HG03432 (cell line): ENCODE results near the gene SEMA7A.

Source experiments
- ATAC-seq: cut with Tn5 transposase; IDR thresholded peaks from one replicate; pipeline ENCODE4 v1.9.1; 2021; ENCODE audit warnings: mild to moderate bottlenecking, moderate library complexity; ENCODE audit not compliant: unreplicated experiment

SEMA7A gene

DNA sequence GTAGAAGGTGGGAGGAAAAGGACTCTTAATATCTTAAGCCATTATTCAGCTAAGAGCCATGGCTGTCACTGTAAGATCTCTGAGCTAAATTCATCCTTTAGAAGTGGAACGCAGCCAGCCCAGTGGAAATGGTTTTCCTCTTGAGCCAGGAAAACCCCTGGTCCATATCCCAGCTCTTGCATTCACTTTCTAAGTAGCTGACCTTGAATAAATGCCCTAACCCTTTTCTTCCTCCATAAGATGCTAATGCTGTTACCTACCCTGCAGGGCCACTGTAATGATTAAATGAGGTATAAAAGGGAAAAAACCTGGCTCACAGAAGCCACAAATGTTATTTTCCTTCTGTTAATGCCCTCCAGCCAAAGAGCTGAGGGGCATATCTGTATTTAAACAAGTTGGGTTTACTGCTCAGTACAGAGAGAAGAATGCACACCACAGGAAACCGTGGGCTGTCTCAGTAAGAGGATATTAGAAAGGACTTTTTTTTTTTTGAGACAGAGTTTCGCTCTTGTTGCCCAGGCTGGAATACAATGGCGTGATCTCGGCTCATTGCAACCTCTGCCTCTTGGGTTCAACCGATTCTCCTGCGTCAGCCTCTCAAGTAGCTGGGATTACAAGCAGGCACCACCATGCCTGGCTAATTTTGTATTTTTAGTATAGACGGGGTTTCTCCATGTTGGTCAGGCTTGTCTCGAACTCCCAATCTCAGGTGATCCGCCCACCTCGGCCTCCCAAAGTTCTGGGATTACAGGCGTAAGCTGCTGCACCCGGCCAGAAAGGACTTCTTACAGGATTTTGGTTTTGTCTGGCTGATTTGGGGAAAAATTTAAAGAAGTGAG, 20.4 kb upstream of the SEMA7A start:
- ATAC-seq: no peak

DNA sequence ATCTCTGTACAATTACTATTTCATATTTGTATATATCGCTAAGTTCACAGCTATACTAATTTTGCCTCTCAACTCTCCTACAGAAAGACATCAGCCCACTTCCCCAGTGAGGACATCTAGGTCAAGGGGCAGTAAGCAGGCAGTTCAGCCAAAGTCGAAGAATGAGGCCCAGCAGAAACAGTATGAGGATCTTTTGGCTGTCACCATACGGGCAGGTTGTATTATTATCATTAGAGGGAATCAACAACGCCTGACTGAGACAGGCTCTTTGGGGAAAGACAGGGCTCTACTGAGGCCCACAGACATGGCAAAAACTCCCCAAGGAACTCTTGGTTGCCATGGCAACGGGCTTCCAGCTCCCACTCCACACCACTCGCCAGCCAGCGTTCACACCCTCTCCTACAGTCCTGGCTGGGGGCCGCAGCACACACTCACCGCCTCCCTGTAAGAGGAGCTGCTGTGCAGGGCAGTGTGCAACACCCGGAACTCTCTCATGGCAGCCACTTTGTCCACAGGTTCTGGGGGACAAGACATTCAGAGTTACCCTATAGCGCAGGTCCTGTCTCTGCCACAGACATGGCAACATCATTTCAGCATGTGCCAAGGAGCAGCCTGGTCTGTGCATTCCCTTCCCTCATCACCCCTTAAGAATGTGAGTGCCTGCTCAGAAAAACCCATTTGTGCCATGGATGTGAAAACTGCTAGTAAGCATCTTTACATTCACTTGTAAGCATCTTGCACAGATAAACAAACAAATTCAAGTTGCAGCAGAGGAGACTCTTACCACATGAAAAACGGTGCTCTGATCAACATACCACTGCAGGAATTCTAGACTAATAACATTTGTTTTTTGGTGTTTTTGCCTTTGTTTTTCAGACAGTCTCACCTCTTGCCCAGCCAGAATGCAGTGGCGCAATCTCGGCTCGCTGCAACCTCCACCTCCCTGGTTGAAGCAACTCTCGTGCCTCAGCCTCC, 18.4 kb upstream of the SEMA7A start:
- no peak for ATAC-seq

DNA sequence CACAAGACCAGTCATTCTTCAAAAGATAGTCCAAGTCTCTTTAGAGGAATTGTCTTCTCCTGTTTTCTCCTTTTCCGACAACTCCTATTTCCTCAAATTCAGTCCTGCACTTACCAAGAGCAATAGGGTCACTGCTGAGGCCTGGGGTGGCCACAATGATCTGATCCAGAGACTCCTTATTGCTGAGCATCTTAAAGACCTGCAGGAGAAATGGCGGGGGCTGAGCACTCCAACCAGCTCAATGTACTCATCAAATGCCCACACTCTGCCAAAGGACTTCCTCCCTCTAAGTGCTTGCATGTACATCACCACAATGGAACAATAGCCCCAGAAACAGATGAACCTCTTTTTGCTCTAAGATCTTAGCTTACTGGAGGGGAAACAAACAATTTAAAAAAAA, 17.6 kb upstream of the SEMA7A start:
- ATAC-seq: no peak

DNA sequence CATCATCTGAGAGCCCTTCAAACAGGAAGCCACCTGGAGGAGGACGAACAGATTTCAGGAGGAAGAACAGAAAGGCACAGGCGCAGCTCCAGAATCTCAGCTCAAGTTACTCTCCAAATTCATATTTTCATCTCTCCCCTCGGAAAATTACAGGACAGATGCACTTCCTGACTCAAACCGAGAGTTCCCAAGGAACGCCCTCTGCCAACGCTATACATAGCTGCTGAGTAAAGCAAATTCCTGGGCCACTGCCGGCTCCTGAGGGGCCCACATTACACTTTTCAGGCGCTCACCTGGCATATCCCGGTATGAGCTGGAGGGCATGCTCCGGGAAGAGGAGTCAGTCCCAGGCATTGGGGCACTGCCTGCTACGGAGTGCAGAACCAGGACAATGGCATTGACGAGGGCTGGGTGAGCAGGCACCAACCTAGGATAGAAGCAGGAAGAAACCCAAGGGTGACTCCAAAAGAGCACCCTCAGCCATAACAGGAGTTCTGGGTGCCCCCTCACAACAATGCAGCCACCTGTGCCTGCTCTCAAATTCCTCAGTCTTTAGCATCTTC, 16.0 kb upstream of the SEMA7A start:
- ATAC-seq: no peak

DNA sequence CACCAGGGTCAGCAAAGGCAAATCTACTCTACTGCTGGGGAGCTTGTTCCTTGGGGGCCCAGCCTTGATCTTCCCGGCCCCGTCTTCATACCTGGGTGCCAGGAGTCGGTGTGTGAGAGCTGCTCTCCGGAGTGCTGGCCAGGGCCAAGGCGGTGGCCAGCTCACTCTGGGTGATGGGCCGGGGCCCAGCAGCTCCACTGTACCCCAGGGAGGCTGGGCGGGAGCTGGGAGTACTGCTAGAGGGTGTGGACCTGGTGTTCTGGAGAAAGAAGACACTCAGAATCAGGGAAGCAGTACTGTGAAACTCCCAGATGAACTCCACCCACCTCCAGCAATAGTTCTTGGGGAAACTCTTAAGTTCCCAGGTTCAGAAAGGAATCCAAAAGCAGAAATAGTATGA, 15.3 kb upstream of the SEMA7A start:
- ATAC-seq: no peak

DNA sequence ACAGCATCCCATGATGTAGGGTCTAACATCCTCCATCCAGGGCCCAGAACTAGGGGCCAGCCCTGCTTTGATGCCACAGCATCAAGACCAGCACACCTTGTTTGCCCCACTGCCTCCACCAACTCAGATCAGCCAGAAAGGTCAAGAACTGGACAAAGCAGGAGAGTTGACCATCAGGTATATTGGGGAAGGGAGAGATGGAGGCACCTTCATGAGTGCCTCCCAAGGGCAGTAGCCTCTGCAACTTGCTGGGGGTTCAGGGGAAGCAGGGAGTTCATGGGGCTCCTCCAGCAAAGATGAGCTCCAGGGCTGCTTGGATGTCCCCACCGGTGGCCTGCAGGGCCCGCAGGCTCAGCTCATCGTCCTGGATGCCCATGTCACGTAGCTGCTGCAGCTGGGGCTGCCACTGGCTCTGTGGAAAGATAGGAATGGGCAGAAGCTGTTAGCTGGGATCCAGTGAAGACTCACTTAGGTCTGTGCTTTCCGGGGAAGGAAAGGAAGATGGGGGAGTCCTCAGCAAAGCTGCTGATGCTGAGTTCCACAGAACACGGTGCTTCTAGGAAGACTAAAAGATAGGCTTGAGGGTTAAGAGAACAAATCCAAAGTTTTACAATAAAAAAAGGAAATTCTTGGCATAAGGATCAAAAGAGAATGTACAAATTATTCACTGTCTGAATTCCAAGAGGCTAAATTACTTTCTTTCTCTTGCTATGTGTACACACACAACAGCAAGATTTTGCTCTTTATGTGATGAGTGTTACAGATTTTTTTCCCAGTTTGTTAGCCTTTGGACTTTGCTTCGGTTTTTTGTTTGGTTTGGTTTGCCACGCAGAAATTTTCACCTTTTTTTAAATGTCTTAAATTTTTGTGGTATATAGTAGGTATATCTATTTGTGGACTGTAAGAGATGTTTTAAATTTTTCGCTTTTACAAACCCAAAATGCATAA, 12.3 kb upstream of the SEMA7A start:
- ATAC-seq: no peak

DNA sequence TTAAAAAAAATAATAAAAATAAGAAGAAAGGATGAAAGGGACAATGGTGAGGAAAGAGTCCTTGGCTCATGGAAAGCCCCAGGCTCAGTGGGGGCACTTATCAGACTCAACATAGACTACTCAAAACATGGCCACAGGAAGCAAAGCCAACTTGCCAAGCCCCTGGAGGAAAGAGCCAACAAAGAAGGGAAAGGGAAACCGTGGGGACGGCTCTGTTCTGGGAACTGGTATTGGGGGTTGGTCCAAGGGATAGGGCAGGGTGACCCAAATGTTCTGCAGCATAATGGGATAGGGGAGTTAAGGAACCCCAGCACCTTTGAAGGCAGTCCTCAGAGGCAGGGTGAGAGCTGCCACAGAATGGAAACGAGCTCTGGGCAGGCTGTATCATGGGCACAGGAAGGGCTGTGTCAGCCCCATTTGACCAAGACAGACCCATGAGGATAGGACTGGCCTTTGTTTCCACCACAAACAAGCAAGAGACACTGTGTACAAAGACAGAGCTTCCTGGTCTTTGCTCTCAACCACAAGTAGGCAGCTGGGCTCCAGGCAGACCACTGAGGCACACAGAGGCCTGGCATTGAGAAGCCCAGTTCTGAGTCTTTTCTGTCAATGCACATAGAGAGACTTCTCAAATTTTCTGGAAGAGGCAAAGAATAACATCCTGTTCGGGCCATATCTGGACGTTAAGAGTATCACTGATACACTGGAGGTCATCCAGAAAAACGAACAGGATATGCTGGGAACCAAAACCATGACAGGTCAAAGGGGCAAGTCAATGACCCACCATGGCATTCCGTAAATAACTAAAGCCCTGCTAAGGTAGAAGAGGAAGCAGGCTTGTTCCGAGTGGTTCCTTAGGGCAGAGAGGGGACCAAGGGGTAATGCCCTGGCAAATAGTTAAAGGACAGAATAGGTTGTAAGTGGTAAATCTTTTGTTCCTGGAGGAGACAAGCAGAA, 10.6 kb upstream of the SEMA7A start:
- no peak for ATAC-seq

DNA sequence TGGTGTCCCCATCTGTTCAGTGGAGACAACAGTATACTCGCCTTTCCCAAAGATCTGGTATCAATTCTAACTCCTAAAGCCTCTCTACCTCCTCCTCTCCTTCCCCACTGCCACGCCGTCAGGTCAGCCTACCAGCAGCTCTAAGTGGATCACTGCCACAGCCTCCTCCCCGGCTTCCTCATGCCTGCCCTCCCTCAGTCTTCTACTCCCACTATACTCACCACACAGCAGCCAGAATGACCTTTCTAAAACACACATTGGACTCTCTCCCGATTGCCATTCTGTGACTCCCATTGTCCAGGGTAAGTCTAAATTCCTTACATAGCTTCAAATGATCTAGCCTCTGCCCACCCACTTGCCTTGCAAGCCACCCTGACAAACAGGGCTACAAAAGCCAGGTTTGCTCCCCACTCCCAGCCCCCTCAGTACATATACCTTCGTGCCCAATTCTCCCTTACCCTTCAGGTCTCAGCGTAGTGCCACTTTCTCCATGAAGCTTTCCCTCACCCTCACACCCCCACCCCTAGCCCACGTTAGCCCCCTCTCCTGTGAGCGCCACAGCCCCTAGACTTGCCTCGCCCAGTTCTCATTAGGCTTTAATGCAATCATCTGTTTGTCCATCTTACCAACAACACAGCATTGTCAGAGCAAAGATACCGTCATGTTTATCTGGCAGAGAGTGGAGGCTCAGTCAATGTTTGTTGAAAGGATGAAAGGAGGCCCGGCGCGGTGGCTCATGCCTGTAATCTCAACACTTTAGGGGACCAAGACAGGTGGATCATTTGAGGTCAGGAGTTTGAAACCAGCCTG, 9.5 kb upstream of the SEMA7A start:
- ATAC-seq: no peak

DNA sequence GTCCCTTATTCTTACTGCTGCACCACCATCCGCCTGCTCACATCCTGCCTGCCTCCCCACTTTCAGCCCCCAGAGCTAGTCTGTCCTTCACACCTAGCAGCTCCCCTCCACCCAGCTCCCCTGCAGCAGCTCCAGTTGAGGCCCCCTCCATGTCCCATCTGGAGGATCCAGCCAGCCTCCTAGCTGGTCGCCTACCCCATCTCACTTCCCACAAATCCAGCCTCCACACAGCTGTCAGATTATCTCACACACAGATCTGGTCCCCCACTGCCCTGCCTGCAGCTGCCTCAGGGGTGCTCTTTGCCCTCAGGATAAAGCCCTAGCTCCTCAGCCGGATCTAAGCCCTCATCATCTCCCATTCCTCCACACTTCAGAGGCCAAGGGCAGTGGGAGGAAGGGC, 8.8 kb upstream of the SEMA7A start:
- no peak for ATAC-seq

DNA sequence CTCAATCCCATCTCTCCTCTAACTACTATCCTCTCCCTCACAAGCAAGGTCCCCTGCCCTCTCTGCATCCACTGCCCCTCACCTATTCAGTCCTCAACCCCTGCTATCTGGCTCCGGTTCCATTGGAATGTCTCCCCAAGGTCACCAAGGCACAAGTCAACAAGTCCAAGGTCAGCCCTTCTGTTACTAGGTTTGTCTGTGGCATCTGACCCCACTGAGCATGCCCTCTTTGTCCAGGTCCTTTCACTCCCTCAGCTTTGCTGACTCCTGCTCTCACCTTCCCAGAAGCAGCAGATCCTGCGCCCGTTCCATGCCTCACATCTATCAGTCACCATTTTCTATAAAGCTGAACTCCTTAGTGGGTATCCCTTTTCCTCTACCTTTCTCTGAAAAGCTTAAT, 8.3 kb upstream of the SEMA7A start:
- no peak for ATAC-seq

DNA sequence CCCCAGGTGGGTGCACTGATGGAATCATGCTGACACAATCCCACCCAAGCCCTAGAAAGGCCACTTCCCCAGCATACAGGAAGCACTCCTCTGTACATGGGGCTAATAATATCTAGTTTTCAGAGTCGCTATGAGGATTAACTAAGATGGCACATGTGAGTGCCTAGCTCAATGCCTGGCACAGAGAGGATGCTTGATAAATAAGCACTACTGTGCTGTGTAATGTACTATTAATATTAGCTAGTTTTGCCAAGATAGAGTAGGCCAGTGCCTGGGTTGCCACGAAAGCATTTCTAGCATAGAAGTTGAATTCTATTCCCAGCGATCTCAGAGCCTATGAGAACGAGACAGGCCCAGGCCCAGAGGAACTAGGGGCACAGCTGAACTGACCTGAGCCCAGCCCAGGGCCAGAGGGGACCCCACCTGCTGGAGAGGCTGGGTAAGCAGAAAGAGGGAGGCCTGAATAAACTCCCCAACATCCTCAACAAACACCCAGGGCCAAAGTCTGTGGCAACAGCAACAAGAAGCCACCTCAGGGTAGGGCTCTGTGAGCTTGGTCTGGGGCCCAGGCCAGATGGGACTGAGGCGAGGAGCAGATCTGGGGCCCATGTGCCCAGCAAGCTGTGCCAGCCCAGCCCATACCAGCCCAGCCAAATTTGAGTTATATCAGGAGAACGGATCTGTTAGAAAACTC, 7.6 kb upstream of the SEMA7A start:
- no peak for ATAC-seq

DNA sequence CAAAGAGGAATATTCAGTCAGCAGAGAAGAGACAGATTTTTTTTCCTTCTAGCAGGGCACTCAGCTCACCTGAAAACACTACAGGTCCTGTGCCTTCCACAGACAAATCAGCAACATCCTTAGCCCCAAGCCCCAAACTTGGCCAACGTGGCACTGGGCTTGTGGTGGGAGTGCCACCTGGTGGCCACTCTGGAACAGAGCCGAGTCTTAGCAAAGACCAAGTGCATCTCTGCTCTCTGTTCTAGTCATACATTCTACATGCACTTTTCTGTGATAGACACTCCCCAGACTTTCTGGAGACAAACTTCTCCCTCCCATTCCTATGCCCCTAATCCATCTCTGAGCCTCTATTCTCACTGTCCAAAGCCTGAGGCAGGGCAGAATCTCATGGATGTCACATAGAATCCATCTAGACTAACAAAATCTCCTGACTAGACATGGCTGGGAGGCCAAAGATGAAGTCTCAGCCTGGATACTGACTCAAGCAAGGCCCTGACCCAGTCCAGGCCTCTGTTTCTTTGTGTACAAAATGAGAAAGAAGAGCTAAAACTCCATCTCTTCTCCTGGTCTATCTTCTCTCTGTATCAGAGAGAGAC, 5.1 kb upstream of the SEMA7A start:
- ATAC-seq: peak; percentile 46

DNA sequence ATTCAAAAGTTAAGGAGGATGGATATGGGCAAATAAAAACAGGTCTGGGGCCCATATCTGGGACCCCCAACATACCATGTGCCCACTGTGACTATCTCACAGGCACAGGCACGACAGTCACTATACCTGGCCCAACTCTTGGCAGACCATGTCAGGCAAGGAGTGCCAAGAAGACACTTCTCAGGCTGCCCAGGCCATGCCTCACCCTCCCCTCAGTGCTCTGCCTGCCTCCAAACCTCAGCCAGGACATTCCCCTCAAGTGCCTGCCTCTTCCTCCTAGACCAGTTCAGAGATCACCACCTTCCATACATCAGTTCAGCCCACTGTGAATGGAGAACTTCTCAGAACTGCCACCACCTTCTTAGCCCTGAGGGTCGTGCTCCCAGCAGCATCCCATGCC, 4.4 kb upstream of the SEMA7A start:
- ATAC-seq: no peak

DNA sequence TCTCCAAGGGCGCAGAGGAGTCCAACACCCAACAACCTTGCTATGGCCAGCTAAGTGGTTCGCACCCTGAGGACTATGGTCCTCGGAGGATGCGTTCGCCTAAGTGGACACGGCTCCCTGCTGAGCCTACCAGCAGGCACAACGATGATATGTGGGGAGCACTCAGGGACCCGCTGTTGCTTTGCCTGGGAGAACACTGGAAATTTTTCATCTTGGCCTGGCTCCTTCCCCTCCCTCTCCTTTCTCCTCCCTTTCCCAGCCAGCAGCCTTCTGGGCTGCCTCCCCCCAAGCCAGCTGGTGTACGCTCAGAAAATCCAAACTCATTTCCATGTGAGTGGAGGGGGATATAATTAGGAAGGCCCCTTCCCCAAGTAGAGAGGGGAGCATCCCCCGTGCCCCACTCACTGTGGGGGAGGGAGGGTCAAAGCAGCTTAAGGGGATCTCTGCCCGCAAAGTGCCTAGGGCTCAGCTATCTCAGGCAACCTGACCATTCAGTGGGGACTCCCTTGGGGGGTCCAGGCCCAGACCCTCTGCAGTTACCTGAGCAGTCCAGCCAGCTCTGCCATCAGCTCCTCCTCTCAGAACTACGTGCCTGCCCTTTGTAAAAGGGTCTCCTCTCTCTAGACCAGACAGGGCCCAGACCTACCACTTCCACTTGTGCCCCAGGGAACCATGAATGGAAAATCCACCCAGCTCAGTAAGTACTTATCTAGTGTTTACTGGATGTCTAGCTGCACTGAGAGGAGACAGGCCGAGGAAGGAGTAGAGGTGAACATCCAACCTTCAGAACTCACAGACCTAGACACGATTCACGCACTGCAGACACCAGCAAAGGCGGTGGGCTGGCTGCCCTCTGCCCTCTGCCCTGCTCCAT, 742 bp upstream of the SEMA7A start:
- no peak for ATAC-seq

DNA sequence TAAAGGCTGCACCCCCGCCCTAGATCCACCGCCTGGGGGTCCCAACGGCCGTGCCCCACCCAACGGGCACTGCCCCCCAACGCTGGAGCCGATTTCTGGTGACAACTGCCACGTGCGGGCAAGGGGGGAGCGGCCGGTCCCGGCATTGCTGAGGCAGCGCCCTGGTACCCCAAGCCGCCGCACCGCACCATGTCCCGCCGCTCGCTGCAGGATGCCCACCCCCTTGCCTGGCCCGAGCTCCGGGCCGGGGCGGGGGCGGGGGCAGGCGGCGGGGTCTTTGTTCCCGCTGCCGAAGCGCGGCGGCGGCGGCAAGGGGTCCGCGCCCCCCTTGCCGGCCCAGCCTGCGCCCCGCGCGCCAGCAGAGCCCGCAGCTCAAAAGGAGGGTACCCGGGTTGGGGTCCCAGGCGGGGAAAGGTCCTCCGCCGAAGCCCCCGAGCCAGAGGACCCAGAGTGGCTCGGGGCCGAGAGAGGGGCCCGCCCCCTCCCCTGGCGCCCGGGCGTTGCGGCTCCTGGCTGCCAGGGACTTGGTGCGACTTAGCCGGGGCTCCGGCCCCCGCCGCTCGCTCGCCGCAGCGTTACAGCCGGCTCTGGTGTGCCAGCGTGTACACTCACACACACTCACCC, 678 bp downstream of the SEMA7A start:
- no peak for ATAC-seq
